Activated CD4-positive, alpha-beta memory T cell treated with anti-CD3 and anti-CD28 coated beads, Interleukin-2, amount 10 ng/mL, durations not matched to agents 7 days and 5 days (primary cell): Measurements from ENCODE around the gene HDLBP. TPM values are rescaled to one million over a fixed set of nuclear protein-coding genes. Genes with fewer than 3 reads are reported as not detected.
"Not testable (repeated sequence)": the region's sequence is repeated elsewhere in the genome, so short reads cannot be mapped to it uniquely, and the experiment has no call there.

Experiments
- CTCF ChIA-PET: fragments of 350-600 bp; sonication (Branson Sonifier 250); formaldehyde crosslinking; loops from one replicate; lab custom pipeline; 2021; ENCODE audit warnings: antibody characterized with exemption, inconsistent platforms; lab: Charles Lee
- POLR2A ChIA-PET: fragments of 350-600 bp; sonication (Branson Sonifier 250); formaldehyde crosslinking; loops from one replicate; lab custom pipeline; 2021; ENCODE audit warnings: antibody characterized with exemption; lab: Charles Lee
- DNase-seq: peaks from one replicate; pipeline ENCODE4 v3.0.0-alpha.2; 2020
- H3K27ac Mint-ChIP-seq: one replicate; pipeline ENCODE4 v1.8.0; 2021; ENCODE audit warnings: mild to moderate bottlenecking, mixed read lengths
- H3K27me3 Mint-ChIP-seq: one replicate; pipeline ENCODE4 v1.8.0; 2021; ENCODE audit warnings: mixed read lengths
- H3K36me3 Mint-ChIP-seq: one replicate; pipeline ENCODE4 v1.8.0; 2021; ENCODE audit warnings: low read depth, mixed read lengths
- H3K4me1 Mint-ChIP-seq: one replicate; pipeline ENCODE4 v1.8.0; 2021; ENCODE audit warnings: mixed read lengths
- H3K4me3 Mint-ChIP-seq: one replicate; pipeline ENCODE4 v1.8.0; 2021; ENCODE audit warnings: mild to moderate bottlenecking, mixed read lengths
- H3K9me3 Mint-ChIP-seq: one replicate; pipeline ENCODE4 v1.8.0; 2021; ENCODE audit warnings: mixed read lengths
- total RNA-seq, 2 experiments: library from RNA; stranded (reverse); gene quantifications; one replicate each; pipeline ENCODE4 v1.2.3, GENCODE V29; 2021

Gene HDLBP
- total RNA-seq, 2 experiments from 2014 or later, result 190 to 193 TPM

DNA sequence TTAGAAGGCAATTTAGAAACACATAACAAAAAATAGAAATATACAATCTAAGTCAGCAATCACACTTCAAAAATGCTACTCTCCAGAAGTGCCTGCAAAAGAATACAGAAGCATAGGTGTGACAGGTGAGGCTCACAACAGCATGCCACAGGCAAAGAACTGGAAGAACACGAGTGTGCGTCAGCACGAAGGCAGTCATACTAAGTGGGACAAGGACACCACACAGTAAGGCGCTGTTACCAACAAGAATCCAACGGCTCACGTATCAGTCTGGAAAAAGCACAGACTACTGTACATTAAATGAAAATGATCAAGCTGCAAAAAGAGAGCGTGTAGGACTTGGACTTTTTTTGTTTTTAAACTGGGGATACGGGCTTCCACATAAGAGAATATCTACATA lies 18.7 kb downstream of the HDLBP start:
- no peak for DNase-seq
- ChIA-PET CTCF (no interaction called here), POLR2A (interaction anchor here (0.6 to 3.8 kb wide), 2 partner anchors 19 to 302 kb away, joined by 4 to 18 read pairs; partner anchors contain the start of genes HDLBP and SEPTIN2)
- H3K27me3 Mint-ChIP-seq, result no peaks in the 10 kb centered on the region
- H3K4me1 Mint-ChIP-seq, result peaks cover 37% of the 10 kb centered on the region
- no peak overlapping the region for H3K4me3 Mint-ChIP-seq
- H3K36me3 Mint-ChIP-seq, result peaks cover 17% of the 10 kb centered on the region
- H3K9me3 Mint-ChIP-seq, result no peaks in the 10 kb centered on the region
- no peak overlapping the region for H3K27ac Mint-ChIP-seq

DNA sequence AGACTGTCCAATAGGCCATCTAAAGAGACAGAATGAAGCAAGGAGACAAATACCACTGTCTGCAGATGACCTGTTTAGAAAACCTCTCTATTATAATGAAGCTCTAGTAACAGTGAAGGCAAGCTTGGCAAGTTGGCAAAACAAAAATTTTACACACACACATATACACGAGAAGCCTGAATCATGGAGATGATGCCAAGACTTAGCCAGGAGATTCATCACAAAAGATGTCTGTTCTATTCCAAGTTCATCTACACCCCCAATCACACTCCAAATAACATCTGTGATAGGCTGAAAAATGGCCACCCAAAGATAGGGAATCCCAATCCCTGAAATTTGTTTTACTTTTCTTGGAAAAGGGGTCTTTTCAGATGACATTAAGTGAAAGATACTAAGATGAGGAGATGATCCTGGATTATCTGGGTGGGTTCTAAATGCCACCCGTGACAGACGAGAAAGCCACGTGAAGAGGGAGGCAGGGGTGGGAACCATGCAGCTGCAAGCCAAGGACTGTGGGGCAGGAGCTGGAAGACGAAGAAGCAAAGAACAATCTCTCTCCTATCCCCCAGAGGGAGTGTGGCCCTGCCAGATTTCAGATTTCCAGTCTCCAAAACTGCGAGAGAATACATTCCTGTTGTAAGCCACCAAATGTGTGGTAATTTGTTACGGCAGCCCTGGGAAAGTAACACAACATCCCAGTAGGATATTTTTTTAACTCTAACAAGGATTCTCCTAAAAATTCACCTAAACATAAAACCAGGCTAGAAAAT lies 20.0 kb downstream of the HDLBP start:
- H3K27ac Mint-ChIP-seq, result no peak overlapping the region
- H3K4me3 Mint-ChIP-seq, result no peak overlapping the region
- H3K9me3 Mint-ChIP-seq, result no peaks in the 10 kb centered on the region
- CTCF ChIA-PET, result no interaction called here
- H3K4me1 Mint-ChIP-seq, result peaks cover 42% of the 10 kb centered on the region
- no peaks in the 10 kb centered on the region for H3K27me3 Mint-ChIP-seq
- POLR2A ChIA-PET, result interaction anchor here (1.7 kb wide), 1 partner anchor 19 kb away, joined by 7 read pairs; no protein-coding TSS in a partner anchor
- no peak for DNase-seq
- peaks cover 17% of the 10 kb centered on the region for H3K36me3 Mint-ChIP-seq

DNA sequence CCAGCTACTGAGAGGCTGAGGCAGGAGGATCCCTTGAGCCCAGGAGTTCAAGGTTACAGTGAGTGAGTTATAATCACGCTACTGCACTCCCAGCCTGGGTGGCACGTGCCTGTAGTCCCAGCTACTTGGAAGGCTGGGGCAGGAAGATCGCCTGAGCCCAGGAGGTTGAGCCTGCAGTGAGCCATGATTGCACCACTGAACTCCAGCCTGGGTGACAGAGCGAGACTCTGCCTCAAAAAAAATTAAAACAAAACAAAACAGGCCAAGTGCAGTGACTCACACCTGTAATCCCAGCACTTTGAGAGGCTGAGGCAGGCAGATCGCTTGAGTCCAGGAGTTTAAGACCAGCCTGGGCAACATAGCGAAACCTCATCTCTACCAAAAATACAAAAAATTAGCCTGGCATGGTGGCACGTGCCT lies 22.1 kb downstream of the HDLBP start:
- DNase-seq, H3K27me3 Mint-ChIP-seq, H3K4me3 Mint-ChIP-seq, H3K9me3 Mint-ChIP-seq, H3K27ac Mint-ChIP-seq, CTCF ChIA-PET: not testable (repeated sequence)
- Mint-ChIP-seq H3K36me3 (peaks cover 15% of the 10 kb centered on the region), H3K4me1 (peaks cover 31% of the 10 kb centered on the region)
- POLR2A ChIA-PET, result interaction anchor here (4.1 kb wide), 1 partner anchor 22 kb away, joined by 18 read pairs; the partner anchor contains the start of genes HDLBP and SEPTIN2

DNA sequence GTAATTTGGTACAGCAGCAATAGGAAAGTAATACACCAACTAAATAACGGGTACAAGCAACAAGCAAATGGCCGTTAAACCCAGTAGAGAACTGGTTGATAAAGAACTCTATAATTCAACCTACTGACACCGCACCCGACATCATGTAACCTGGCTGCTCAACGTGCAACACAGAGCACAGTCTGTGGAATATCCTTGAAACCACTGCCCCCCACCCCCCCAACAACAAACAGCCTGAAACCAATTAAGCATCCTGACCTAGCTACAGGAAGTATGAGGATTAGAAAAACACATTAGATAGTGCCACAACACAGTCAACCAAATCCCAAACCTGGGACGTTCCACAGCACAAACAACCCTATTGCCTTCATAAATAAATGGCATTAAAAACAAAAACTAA lies 23.5 kb downstream of the HDLBP start:
- ChIA-PET POLR2A (interaction anchor here (1.4 to 4.1 kb wide), 2 partner anchors 24 to 26 kb away, joined by 3 to 18 read pairs; partner anchors contain the start of genes HDLBP and SEPTIN2), CTCF (interaction anchor here (0.7 to 0.9 kb wide), 2 partner anchors 23 to 42 kb away, joined by 3 to 4 read pairs; no protein-coding TSS in a partner anchor)
- H3K4me1 Mint-ChIP-seq, result peaks cover 26% of the 10 kb centered on the region
- H3K4me3 Mint-ChIP-seq, result no peak overlapping the region
- H3K36me3 Mint-ChIP-seq, result peaks cover 8% of the 10 kb centered on the region
- DNase-seq, result no peak
- H3K9me3 Mint-ChIP-seq, result no peaks in the 10 kb centered on the region
- H3K27ac Mint-ChIP-seq, result no peak overlapping the region
- H3K27me3 Mint-ChIP-seq, result no peaks in the 10 kb centered on the region

DNA sequence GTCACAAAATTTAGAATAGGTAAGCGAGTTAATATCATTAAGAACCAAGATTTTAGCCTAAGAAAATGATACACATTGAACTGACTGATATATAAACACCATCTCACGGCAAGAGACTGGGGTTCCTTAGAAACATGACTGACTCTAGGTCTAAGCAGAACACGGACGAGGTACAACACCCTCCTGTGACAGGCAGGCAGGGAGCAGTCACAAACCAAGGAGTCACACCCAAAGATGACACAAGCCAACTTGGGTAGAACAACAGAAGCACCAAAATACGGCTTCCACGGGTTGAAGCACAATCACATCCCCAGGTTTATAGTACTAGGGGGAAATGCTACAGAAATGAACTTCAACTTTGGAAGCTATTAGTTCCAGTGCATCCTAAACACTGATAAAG lies 24.3 kb downstream of the HDLBP start:
- no peak overlapping the region for H3K4me3 Mint-ChIP-seq
- ChIA-PET CTCF (no interaction called here), POLR2A (interaction anchor here (1.4 to 4.1 kb wide), 2 partner anchors 25 to 27 kb away, joined by 3 to 18 read pairs; partner anchors contain the start of genes HDLBP and SEPTIN2)
- H3K9me3 Mint-ChIP-seq, result no peaks in the 10 kb centered on the region
- no peak for DNase-seq
- no peak overlapping the region for H3K27ac Mint-ChIP-seq
- no peaks in the 10 kb centered on the region for H3K27me3 Mint-ChIP-seq
- peaks cover 5% of the 10 kb centered on the region for H3K36me3 Mint-ChIP-seq
- peaks cover 26% of the 10 kb centered on the region for H3K4me1 Mint-ChIP-seq

DNA sequence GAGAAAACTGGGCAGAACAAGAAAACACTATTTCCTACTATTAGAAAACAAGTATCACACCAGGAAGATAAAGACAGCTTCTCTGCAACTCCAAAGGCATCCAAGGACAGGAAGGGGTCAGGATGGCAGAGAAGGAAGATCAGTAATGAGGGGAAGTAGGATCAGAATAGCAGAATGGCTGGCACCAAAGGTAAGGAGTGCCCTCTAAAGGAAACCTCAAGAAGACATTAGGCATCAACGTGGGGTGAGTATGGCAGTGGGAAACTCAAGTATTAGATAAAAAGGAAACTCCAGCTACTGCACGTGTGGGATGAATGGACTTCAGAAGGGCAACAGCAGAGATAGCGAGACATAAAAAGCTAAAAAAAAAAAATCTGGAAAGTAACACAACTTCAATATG lies 25.9 kb downstream of the HDLBP start:
- DNase-seq, result no peak
- Mint-ChIP-seq H3K27me3 (no peaks in the 10 kb centered on the region), H3K27ac (no peak overlapping the region), H3K36me3 (peaks cover 6% of the 10 kb centered on the region), H3K4me3 (no peak overlapping the region), H3K4me1 (peaks cover 26% of the 10 kb centered on the region), H3K9me3 (no peaks in the 10 kb centered on the region)
- POLR2A ChIA-PET, result interaction anchor here (4.1 kb wide), 1 partner anchor 26 kb away, joined by 18 read pairs; the partner anchor contains the start of genes HDLBP and SEPTIN2
- CTCF ChIA-PET, result interaction anchor here (1.4 kb wide), 1 partner anchor 26 kb away, joined by 3 read pairs; the partner anchor contains the start of genes HDLBP and SEPTIN2

DNA sequence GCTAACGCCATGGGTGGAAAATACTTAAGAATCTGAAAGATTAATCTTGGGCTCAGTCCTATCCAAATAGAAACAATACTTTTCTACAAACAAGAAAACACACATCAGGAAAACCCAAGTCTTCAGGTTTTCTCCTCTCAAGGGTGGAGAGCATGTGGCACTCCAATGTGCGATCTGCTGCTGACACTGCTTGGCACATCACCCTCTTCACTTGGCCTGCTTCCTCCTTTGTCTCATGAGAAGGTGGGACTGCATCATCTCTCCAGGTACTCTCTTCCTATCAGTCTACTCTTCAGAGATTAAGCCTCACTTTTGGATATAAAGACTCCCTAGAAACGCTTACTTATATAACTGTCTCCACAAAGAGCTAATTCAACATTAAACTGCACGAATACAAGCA lies 26.4 kb downstream of the HDLBP start:
- POLR2A ChIA-PET, result no interaction called here
- DNase-seq, result no peak
- CTCF ChIA-PET, result interaction anchor here (1.4 kb wide), 1 partner anchor 26 kb away, joined by 3 read pairs; the partner anchor contains the start of genes HDLBP and SEPTIN2
- Mint-ChIP-seq H3K36me3 (peaks cover 12% of the 10 kb centered on the region), H3K27me3 (no peaks in the 10 kb centered on the region), H3K9me3 (no peaks in the 10 kb centered on the region), H3K4me3 (no peak overlapping the region), H3K4me1 (peaks cover 26% of the 10 kb centered on the region), H3K27ac (no peak overlapping the region)

DNA sequence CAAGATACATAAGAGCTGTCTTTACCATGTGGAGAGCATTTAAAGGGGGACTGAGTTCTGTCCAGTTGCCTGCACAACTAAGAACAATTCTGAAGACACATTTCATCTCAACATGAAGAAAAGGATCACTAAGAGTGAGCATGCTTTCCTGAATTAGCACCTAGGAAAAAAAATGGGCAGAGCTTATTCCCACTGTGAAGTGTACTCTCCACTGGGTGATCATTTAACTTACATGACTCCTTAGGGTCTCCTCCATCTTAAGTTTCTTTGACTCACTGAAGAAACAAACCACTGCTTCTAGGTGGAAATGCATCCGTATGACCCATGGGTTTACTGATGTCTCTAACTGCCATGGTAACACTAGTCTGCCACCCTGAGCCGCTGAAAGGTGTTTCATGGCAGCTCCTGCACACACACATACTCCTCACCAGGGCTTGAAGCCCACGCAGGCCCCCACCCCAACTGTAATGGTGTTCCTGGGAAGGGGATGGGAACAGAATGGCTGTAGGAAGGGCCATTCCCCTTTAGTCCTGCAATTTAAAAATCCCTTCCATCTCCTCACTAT lies 27.1 kb downstream of the HDLBP start:
- peaks cover 26% of the 10 kb centered on the region for H3K4me1 Mint-ChIP-seq
- no peak overlapping the region for H3K27ac Mint-ChIP-seq
- ChIA-PET POLR2A (no interaction called here), CTCF (interaction anchor here (1.4 kb wide), 1 partner anchor 27 kb away, joined by 3 read pairs; the partner anchor contains the start of genes HDLBP and SEPTIN2)
- H3K4me3 Mint-ChIP-seq, result no peak overlapping the region
- H3K36me3 Mint-ChIP-seq, result peaks cover 14% of the 10 kb centered on the region
- no peaks in the 10 kb centered on the region for H3K27me3 Mint-ChIP-seq
- DNase-seq, result no peak
- no peaks in the 10 kb centered on the region for H3K9me3 Mint-ChIP-seq

DNA sequence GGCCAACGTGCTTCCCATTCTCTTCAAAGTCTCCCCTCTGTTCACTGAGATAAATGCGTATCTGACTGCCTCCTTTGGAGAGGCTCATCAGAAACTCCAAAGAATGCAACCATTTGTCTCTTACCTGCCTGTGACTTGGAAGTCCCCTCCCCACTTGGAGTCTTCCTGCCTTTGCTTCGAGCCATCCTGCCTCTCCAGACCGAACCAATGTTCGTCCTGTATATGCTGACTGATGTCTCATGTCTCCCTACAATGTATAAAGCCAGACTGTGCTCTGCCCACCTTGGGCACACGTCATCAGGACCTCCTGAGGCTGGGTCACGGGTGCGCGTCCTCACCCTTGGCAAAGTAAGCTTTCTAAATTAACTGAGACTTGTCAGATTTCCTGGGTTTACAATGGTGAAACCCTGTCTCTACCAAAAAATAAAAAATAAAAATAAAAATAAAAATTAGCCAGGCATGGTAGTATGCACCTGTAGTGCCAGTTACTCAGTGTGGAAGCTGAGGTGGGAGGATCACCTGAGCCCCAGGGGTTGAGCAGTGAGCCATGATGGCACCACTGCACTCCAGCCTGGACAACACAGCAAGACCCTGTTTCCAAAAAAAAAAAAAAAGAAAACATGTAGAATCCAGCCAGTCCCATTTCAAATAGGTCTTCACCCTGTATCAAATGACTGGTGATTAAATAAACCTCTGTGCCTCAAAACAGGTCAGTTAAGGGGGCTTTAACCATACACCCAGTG lies 29.0 kb downstream of the HDLBP start:
- Mint-ChIP-seq H3K27me3 (no peaks in the 10 kb centered on the region), H3K27ac (no peak overlapping the region), H3K4me1 (peaks cover 23% of the 10 kb centered on the region), H3K36me3 (peaks cover 14% of the 10 kb centered on the region), H3K4me3 (no peak overlapping the region), H3K9me3 (no peaks in the 10 kb centered on the region)
- ChIA-PET POLR2A (no interaction called here), CTCF (no interaction called here)
- DNase-seq, result no peak

DNA sequence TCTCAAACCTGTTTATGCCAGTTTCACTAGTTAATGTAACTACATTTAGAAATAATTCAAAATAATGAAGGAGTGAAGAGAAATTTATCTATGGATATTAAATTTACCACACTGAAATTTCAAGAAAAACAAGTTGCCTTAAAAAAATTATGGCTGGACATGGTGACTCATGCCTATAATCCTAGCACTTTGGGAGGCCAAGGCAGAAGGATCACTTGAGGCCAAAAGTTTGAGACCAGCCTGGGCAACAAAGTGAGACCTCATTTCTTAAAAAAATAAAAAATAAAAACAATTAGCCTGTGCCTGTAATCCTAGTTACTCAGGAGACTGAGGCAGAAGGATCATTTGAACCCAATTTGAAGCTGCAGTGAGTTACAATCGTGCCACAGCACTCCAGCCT lies 29.9 kb downstream of the HDLBP start:
- peaks cover 14% of the 10 kb centered on the region for H3K36me3 Mint-ChIP-seq
- no peak overlapping the region for H3K4me3 Mint-ChIP-seq
- H3K27ac Mint-ChIP-seq, result no peak overlapping the region
- peaks cover 20% of the 10 kb centered on the region for H3K4me1 Mint-ChIP-seq
- H3K9me3 Mint-ChIP-seq, result no peaks in the 10 kb centered on the region
- ChIA-PET POLR2A (no interaction called here), CTCF (no interaction called here)
- H3K27me3 Mint-ChIP-seq, result no peaks in the 10 kb centered on the region
- no peak for DNase-seq

DNA sequence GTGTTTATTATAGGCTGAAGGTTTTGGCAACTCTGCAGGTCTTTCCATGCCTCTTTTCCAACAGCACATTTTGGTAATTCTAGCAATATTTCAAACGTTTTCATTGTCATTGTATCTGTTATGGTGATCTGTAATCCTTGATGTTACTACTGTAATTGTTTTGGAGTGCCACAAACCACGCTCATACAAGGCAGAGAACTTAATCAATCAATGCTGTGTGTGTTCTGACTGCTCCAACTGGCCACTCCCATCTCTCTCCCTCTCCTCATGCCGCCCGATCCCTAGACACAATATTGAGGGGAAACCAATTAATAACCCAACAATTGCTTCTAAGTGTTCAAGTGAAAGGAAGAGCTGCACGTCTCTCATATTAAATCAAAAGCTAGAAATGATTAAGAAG lies 32.9 kb downstream of the HDLBP start:
- CTCF ChIA-PET, result no interaction called here
- no peak for DNase-seq
- POLR2A ChIA-PET, result no interaction called here
- Mint-ChIP-seq H3K27me3 (no peaks in the 10 kb centered on the region), H3K9me3 (no peaks in the 10 kb centered on the region), H3K27ac (no peak overlapping the region), H3K36me3 (peaks cover 17% of the 10 kb centered on the region), H3K4me1 (peaks cover 14% of the 10 kb centered on the region), H3K4me3 (no peak overlapping the region)

DNA sequence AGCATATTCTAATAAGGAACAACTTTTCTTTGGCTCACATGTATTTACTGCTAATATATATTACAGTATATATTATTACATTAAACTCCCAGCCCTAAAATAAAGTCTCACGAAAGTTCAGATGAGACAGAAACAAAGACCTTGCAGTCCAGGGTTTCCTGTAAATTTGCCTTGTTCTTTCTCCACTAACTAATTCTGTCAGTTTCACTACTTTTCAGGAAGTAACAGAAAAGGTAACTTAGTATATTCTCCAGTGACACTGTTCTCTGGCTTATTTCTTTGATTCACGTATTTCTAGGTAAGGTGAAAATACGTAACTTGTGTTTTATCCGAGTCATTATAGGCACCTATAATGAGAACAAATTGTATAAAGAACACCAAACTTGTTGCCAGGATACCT lies 35.2 kb downstream of the HDLBP start:
- no peak overlapping the region for H3K27ac Mint-ChIP-seq
- no peak for DNase-seq
- H3K9me3 Mint-ChIP-seq, result peaks cover 7% of the 10 kb centered on the region
- no peaks in the 10 kb centered on the region for H3K27me3 Mint-ChIP-seq
- H3K4me3 Mint-ChIP-seq, result no peak overlapping the region
- H3K36me3 Mint-ChIP-seq, result peaks cover 34% of the 10 kb centered on the region
- CTCF ChIA-PET, result no interaction called here
- POLR2A ChIA-PET, result interaction anchor here (1.0 kb wide), 1 partner anchor 35 kb away, joined by 3 read pairs; no protein-coding TSS in a partner anchor
- H3K4me1 Mint-ChIP-seq, result peaks cover 17% of the 10 kb centered on the region
